Ovary (tissue), 9 donors: ENCODE measurements around the gene SMG6. TPM values are rescaled to one million over a fixed set of nuclear protein-coding genes. Genes with fewer than 3 reads are reported as not detected.
A peak's percentile ranks its signal among the peaks of the same experiment; 100 is the strongest.

Experiments
- DNase-seq, 5 donors: peaks; one replicate each; pipeline ENCODE4 v3.0.0-alpha.2; 2019 to 2020
- H3K27ac ChIP-seq, 2 donors: fragments of 200-600 bp; one replicate each; pipeline versions ENCODE4 v1.5.1 to v1.8.0; 2019 to 2022
- H3K27me3 ChIP-seq: fragments of 200-600 bp; one replicate; pipeline ENCODE4 v1.8.0; 2022
- H3K36me3 ChIP-seq: fragments of 200-600 bp; sonication (generic); one replicate; pipeline ENCODE4 v1.5.1; 2019
- H3K4me1 ChIP-seq: one replicate; pipeline ENCODE4 v1.8.1; 2013; ENCODE audit warnings: mild to moderate bottlenecking, moderate library complexity; ENCODE audit not compliant: insufficient read depth
- H3K4me3 ChIP-seq: fragments of 200-600 bp; sonication (generic); one replicate; pipeline ENCODE4 v1.5.1; 2017
- H3K9me3 ChIP-seq, 2 donors: fragments of 200-600 bp in 1 of 2; sonication (generic) in 1 of 2; one replicate each; pipeline versions ENCODE4 v1.5.1 to v1.8.1; 2013 to 2019; ENCODE audit warnings: mild to moderate bottlenecking in 1 of 2, moderate library complexity in 1 of 2
- EP300 ChIP-seq: sonication (generic); formaldehyde crosslinking; IDR thresholded peaks from one replicate; pipeline ENCODE4 v1.6.1; 2017; ENCODE audit warnings: antibody characterized with exemption
- POLR2A ChIP-seq: fragments of 450-650 bp; IDR thresholded peaks from one replicate; pipeline ENCODE4 v1.6.1; 2017; ENCODE audit warnings: antibody characterized with exemption, mild to moderate bottlenecking, moderate library complexity
- WGBS, 3 donors: extraction: QIAGEN DNeasy Blood & Tissue Kit in 1 of 3; methylation state at CpG; one replicate each; pipeline versions ENCODE4 v1.1.5 to v1.1.7; 2013 to 2017; 5-methylcytosine and 5-hydroxymethylcytosine counted together
- intact Hi-C, 4 donors: fragments of 100-400 bp; cut with DNase I; formaldehyde crosslinking; loops; one replicate each; pipeline versions ENCODE4 v1.11.0 to v1.15.1; 2022 to 2023
- polyA plus RNA-seq, 2 donors: library from polyadenylated mRNA; stranded (reverse); fragments of 200-250 nt in 1 of 2; fragments of 350-450 nt in 1 of 2; fragmentation: Illumina TruSeq in 1 of 2; extraction: RNeasy Lipid Tissue Mini Kit (QIAGEN cat#74804) in 1 of 2; gene quantifications; one replicate each; pipeline ENCODE4 v1.2.3, GENCODE V29; 2013 to 2014
- total RNA-seq, 7 donors: library from RNA; depleted of rRNA in 2 of 7; stranded (reverse); fragments of >200 nt in 2 of 7; fragmentation: NEBNext Ultra II Directional in 3 of 7; extraction: Animal tissue kit (Norgen Biotek cat#: 25700) in 3 of 7; gene quantifications; one replicate each; pipeline versions ENCODE4 v1.1.0 to v1.2.4, GENCODE V29; 2016 to 2023
- TF ChIP-seq, protein P1 (sequence below), 3 donors: fragments of 450-650 bp in 2 of 3; fragments of 200-600 bp in 1 of 3; IDR thresholded peaks; one replicate each; pipeline versions ENCODE4 v1.5.1 to v1.8.0; 2016 to 2022; ENCODE audit warnings: antibody characterized with exemption in 3 of 3, mild to moderate bottlenecking in 1 of 3
- donor health status: DM: no; HTN: no; CAD: no; lungs with moderate emphysema.
- donor health status: DM: no; HTN: no; CAD: no.
- donor health status: Bipolar disorder and iron deficiency.
- donor health status: DM: yes; HTN: yes; CAD: no.
- donor health status: DM: no; HTN: no; CAD: no.
- donor health status: DM: yes; HTN: yes; CAD: no.

SMG6 gene
- total and polyA plus RNA-seq, 9 donors, result 33.8 to 66.0 (median 51.0) TPM

DNA sequence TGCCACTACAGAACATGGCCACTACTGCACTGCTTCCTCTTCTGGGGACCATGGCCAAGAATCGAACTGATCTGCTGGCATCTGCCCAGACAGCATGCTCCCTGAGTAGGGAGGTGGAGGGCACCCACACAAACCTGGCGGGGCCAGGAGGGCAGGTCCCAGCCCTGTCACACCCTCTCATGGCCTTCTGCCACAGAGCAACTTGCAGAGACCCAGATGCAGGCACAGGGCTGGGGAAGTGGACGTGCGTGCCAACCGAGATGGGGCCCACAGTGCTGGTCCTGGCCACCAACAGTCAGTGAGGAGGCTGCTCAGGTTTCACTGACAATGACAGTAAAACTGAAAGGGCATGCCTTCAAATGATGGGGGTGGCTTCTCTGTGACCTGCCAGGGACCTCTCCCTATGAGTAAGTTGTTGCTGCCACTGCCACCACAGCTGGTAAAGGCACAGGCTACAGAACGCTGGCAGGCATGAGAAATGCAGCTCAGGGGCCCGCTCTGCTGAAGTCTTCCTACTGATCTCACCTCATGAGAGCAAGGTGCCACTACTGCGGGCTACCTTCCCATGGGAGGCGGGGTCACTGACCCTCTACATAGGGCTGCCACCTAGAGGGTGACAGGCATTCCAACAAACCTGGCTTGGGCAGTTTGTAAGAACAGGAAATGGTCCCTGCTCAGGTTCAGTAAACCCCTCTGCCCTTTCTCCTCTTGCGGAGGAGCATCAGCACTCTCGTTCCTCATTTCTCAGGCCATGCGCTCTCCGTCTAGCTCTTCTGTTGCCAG is 233.2 kb downstream of the SMG6 start:
- intact Hi-C loops, result no loop called here
- peak in 2 of 5 donors; percentile 28 to 44 for DNase-seq
- no peaks in the 10 kb centered on the region for H3K36me3 ChIP-seq
- no peaks in the 10 kb centered on the region for H3K9me3 ChIP-seq
- H3K27ac ChIP-seq, result peak overlapping the region in 1 of 2 donors; percentile 76
- H3K4me3 ChIP-seq, result no peak overlapping the region
- 82 to 89% (median 88%) methylated on average over 13 of the region's 13 CpGs for WGBS, 3 donors
- peaks cover 40% of the 10 kb centered on the region for H3K4me1 ChIP-seq
- no peaks in the 10 kb centered on the region for H3K27me3 ChIP-seq
- TF ChIP-seq, protein P1, sequence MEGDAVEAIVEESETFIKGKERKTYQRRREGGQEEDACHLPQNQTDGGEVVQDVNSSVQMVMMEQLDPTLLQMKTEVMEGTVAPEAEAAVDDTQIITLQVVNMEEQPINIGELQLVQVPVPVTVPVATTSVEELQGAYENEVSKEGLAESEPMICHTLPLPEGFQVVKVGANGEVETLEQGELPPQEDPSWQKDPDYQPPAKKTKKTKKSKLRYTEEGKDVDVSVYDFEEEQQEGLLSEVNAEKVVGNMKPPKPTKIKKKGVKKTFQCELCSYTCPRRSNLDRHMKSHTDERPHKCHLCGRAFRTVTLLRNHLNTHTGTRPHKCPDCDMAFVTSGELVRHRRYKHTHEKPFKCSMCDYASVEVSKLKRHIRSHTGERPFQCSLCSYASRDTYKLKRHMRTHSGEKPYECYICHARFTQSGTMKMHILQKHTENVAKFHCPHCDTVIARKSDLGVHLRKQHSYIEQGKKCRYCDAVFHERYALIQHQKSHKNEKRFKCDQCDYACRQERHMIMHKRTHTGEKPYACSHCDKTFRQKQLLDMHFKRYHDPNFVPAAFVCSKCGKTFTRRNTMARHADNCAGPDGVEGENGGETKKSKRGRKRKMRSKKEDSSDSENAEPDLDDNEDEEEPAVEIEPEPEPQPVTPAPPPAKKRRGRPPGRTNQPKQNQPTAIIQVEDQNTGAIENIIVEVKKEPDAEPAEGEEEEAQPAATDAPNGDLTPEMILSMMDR (IDR thresholded peaks at IDR 0.05), result no peak
- TF ChIP-seq POLR2A (no peak), EP300 (no peak)

DNA sequence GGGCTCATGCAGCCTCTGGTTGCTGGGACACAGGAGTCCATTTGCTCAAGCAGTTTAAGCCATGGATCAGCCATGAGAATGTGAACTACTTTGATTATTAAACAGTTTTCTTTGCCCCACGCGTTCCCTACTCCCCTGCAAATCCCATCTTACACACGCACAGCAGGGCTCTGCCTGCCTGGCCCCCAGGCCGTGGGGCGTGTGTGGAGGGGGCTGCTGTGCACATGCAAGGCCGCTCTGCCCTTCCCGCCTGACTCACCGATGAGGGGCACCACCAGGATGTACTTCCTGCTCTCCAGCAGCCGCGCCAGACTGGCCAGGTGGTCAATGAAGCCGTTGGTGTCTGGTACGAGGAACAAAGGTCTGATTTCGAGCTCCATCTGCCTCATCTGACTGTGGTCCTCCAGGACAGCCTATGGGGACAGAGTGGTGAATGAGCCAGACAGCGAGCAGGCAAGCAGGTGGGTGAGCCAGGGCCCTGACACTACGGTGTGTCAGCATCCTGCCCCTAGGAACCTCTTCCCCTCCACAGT is 235.0 kb downstream of the SMG6 start:
- peak in 3 of 5 donors; percentile 37 to 62 (median 53) for DNase-seq
- H3K27me3 ChIP-seq, result no peaks in the 10 kb centered on the region
- peak overlapping the region in 1 of 2 donors; percentile 49 for H3K27ac ChIP-seq
- no peak overlapping the region for H3K4me3 ChIP-seq
- no peaks in the 10 kb centered on the region for H3K36me3 ChIP-seq
- H3K9me3 ChIP-seq, result no peaks in the 10 kb centered on the region
- whole genome bisulfite sequencing, 3 donors, result 24 to 33% (median 32%) methylated on average over 14 to 15 of the region's 15 CpGs
- H3K4me1 ChIP-seq, result peaks cover 40% of the 10 kb centered on the region
- intact Hi-C loops, result no loop called here
- TF ChIP-seq POLR2A (no peak), EP300 (no peak)
- TF ChIP-seq, protein P1 (IDR thresholded peaks at IDR 0.05), result no peak

DNA sequence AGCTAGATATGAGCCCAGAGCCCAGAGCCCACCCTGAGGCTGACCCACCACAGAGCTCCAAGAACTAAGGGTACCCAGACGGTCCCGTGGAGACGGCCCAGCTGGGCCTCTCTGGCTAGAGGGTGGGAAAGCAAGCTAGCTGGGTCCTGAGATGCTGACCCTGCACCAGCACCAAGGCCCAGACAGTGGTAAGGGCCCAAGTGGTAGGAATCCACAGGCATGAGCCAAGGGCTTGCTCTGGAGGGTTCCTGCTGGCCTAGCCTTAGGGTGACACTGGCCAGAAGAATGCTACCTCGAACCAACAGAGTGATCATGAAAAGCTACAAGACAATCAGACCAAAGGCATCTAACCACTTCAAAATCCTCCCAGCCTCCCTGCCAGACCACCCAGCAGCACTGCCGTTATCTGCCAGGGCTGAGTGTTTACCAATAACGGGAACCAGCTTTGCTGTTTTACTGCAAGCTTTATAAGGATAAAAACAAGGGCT is 235.5 kb downstream of the SMG6 start:
- no peak for TF ChIP-seq EP300
- intact Hi-C loops, result no loop called here
- no peak for DNase-seq
- Histone ChIP-seq H3K4me3 (no peak overlapping the region), H3K27me3 (no peaks in the 10 kb centered on the region), H3K4me1 (peaks cover 40% of the 10 kb centered on the region), H3K27ac (peak overlapping the region in 1 of 2 donors; percentile 49), H3K9me3 (no peaks in the 10 kb centered on the region), H3K36me3 (no peaks in the 10 kb centered on the region)
- 9 to 21% (median 17%) methylated on average over 6 of the region's 6 CpGs for WGBS, 3 donors

DNA sequence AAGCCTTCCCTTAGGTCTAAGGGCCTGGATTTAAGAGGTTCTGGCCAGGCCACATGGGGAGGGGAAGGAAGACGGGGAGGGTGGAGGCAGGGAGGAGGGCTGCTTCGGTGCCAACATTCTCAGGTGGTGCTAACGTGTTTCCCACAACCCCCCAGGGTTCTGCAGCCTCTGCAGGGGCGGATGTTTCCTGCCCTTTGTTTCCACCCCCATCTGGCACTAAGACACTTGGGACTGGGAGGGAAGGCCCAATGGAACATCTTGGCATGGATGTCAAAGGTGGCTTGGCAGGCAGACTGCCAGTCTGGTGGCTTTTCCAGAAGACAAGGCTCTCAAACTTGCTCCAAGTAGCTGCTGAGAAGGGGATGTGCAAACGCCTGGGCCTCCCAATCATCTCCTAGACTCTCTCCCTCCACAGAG is 236.0 kb downstream of the SMG6 start:
- 19 to 26% (median 24%) methylated on average over 5 of the region's 5 CpGs for whole genome bisulfite sequencing, 3 donors
- TF ChIP-seq, protein P1 (IDR thresholded peaks at IDR 0.05), result no peak
- TF ChIP-seq POLR2A, result no peak
- no peak for TF ChIP-seq EP300
- Histone ChIP-seq H3K27ac (peak overlapping the region in 1 of 2 donors; percentile 49), H3K4me3 (no peak overlapping the region), H3K27me3 (no peaks in the 10 kb centered on the region), H3K9me3 (no peaks in the 10 kb centered on the region), H3K4me1 (peaks cover 44% of the 10 kb centered on the region), H3K36me3 (no peaks in the 10 kb centered on the region)
- peak in 2 of 5 donors; percentile 46 to 62 for DNase-seq
- intact Hi-C loops, result no loop called here
